Caco-2 (cell line): ENCODE data around the gene TM4SF1. TPM values are rescaled to one million over a fixed set of nuclear protein-coding genes. Genes with fewer than 3 reads are reported as not detected.

Source experiments
- BruUV-seq: library from RNA; stranded (reverse); fragments of 400-500 nt; replicated peaks from 2 replicates; lab custom pipeline; 2021; lab: Mats Ljungman, UMichigan
- CTCF ChIA-PET: fragments of 300-600 bp; sonication (Branson Sonifier 250); formaldehyde crosslinking; loops from one replicate; lab custom pipeline; 2022; ENCODE audit warnings: antibody characterized with exemption; lab: Charles Lee
- POLR2A ChIA-PET: fragments of 300-600 bp; sonication (Branson Sonifier 250); formaldehyde crosslinking; loops from one replicate; lab custom pipeline; 2022; ENCODE audit warnings: antibody characterized with exemption; lab: Charles Lee
- DNase-seq, 2 experiments: peaks; one replicate each; pipeline versions ENCODE4 v3.0.0 to v3.0.0-alpha.2; 2020 to 2022
- H3K27me3 ChIP-seq: replicated peaks from 2 replicates; pipeline ENCODE4 v1.6.0; 2011; ENCODE audit warnings: low read length; ENCODE audit not compliant: control insufficient read depth, insufficient read depth
- H3K36me3 ChIP-seq: 2 replicates; pipeline ENCODE4 v1.5.1; 2011; ENCODE audit warnings: low read length; ENCODE audit not compliant: control insufficient read depth, insufficient read depth
- H3K4me1 ChIP-seq: fragments of 250-450 bp; sonication (Bioruptor Pico); 2 replicates; pipeline ENCODE4 v1.5.1; 2020; ENCODE audit warnings: mild to moderate bottlenecking
- H3K4me3 ChIP-seq: 2 replicates; pipeline ENCODE4 v1.5.1; 2011; ENCODE audit warnings: low read depth, mild to moderate bottlenecking, control low read depth, low read length
- H3K9me3 ChIP-seq: fragments of 250-450 bp; sonication (Bioruptor Pico); 2 replicates; pipeline ENCODE4 v1.5.1; 2020; ENCODE audit warnings: mild to moderate bottlenecking, moderate library complexity
- H3K27ac Mint-ChIP-seq: one replicate; pipeline ENCODE4 v1.8.0; 2022; ENCODE audit warnings: mixed read lengths; ENCODE audit not compliant: unreplicated experiment
- H3K27me3 Mint-ChIP-seq: one replicate; pipeline ENCODE4 v1.8.0; 2022; ENCODE audit warnings: mixed read lengths; ENCODE audit not compliant: insufficient read depth, unreplicated experiment
- H3K36me3 Mint-ChIP-seq: one replicate; pipeline ENCODE4 v1.8.0; 2022; ENCODE audit warnings: mild to moderate bottlenecking, mixed read lengths; ENCODE audit not compliant: insufficient read depth, unreplicated experiment
- H3K4me1 Mint-ChIP-seq: one replicate; pipeline ENCODE4 v1.8.0; 2022; ENCODE audit warnings: low read depth, mixed read lengths; ENCODE audit not compliant: unreplicated experiment
- H3K4me3 Mint-ChIP-seq: one replicate; pipeline ENCODE4 v1.8.0; 2022; ENCODE audit warnings: mild to moderate bottlenecking, moderate library complexity, mixed read lengths; ENCODE audit not compliant: unreplicated experiment
- H3K9me3 Mint-ChIP-seq: one replicate; pipeline ENCODE4 v1.8.0; 2022; ENCODE audit warnings: mixed read lengths; ENCODE audit not compliant: unreplicated experiment
- intact Hi-C: fragments of 100-400 bp; cut with micrococcal nuclease; formaldehyde crosslinking; loops from one replicate; pipeline ENCODE4 v1.10.0; 2022; ENCODE audit not compliant: unreplicated experiment
- total RNA-seq: library from RNA; stranded (reverse); gene quantifications from 2 replicates; pipeline ENCODE4 v1.2.3, GENCODE V29; 2022
- TF ChIP-seq, protein P1 (sequence below), 2 experiments: fragments of 200-600 bp in 1 of 2; IDR thresholded peaks; 1 replicate in 1 of 2; 2 replicates in 1 of 2; pipeline versions ENCODE4 v1.5.1 to v1.8.0; 2011 to 2022; ENCODE audit warnings: antibody characterized with exemption in 1 of 2, control low read depth in 1 of 2, inconsistent platforms in 1 of 2, low read depth in 1 of 2, low read length in 1 of 2, mild to moderate bottlenecking in 1 of 2, moderate library complexity in 1 of 2; ENCODE audit not compliant: insufficient read depth in 1 of 2, severe bottlenecking in 1 of 2, unreplicated experiment in 1 of 2

Gene TM4SF1
- total RNA-seq, 1 experiment from 2014 or later, result 49.2 TPM

DNA sequence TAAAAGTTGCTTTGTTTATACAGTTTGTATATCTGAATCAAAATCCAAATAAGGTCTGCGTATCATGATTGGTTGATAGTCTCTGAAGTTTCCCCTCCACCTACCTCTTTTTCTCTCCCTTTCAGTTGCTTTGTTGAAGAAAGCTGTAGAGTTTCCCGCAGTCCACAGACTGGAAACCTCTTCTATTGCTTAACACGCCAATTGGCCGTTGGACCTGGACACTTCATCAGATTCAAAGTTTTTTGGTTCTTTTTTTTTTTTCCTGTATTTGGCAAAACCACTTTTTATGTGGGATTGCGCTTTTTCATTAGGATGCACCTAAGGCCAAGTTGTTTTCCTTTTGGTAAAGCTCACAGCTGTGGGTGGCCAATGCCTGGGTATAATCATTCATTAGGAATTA, 14.5 kb upstream of the TM4SF1 start:
- BruUV-seq, result no TSS peak
- H3K27me3 Mint-ChIP-seq, result no peaks in the 10 kb centered on the region
- no peaks in the 10 kb centered on the region for H3K9me3 Mint-ChIP-seq
- H3K36me3 Mint-ChIP-seq, result peaks cover 9% of the 10 kb centered on the region
- Histone ChIP-seq H3K36me3 (no peaks in the 10 kb centered on the region), H3K4me3 (no peak overlapping the region), H3K9me3 (peaks cover 10% of the 10 kb centered on the region; the same call in 1 of the 2 replicates), H3K4me1 (peaks cover 32% of the 10 kb centered on the region), H3K27me3 (no peaks in the 10 kb centered on the region)
- H3K4me1 Mint-ChIP-seq, result peaks cover 41% of the 10 kb centered on the region
- intact Hi-C loops, result loop anchor here (10.0 kb wide), 1 partner anchor 437 kb away; no protein-coding TSS in a partner anchor
- ChIA-PET CTCF (no interaction called here), POLR2A (no interaction called here)
- H3K27ac Mint-ChIP-seq, result no peak overlapping the region
- DNase-seq, result no peak
- H3K4me3 Mint-ChIP-seq, result no peak overlapping the region
- TF ChIP-seq, protein P1, sequence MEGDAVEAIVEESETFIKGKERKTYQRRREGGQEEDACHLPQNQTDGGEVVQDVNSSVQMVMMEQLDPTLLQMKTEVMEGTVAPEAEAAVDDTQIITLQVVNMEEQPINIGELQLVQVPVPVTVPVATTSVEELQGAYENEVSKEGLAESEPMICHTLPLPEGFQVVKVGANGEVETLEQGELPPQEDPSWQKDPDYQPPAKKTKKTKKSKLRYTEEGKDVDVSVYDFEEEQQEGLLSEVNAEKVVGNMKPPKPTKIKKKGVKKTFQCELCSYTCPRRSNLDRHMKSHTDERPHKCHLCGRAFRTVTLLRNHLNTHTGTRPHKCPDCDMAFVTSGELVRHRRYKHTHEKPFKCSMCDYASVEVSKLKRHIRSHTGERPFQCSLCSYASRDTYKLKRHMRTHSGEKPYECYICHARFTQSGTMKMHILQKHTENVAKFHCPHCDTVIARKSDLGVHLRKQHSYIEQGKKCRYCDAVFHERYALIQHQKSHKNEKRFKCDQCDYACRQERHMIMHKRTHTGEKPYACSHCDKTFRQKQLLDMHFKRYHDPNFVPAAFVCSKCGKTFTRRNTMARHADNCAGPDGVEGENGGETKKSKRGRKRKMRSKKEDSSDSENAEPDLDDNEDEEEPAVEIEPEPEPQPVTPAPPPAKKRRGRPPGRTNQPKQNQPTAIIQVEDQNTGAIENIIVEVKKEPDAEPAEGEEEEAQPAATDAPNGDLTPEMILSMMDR (IDR thresholded peaks at IDR 0.05; ENCODE audit: insufficient read depth in 1 of 2, low read depth in 1 of 2, low read length in 1 of 2, severe bottlenecking in 1 of 2, unreplicated experiment in 1 of 2), result no peak

DNA sequence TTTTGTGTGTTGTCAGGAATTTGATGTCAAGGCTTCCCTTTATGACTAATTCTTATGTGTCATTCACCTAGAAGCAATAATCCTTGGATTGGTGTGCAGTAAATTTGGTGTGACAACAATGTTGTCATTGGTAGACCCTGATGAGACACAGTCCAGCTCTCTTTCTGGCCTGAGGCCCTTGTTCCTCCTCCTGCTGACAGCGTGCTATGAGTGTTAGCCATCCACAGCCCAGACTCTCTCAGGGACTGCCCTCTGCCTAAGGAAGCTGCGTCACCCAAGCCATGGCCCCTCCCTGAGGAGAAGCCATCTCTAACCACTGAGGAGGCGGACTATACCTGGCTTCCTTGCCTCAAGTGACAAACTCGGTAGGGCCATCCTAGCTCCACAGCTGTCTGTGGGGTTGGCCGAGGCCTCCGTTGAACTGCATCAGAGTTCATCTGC, 13.3 kb upstream of the TM4SF1 start:
- intact Hi-C loops, result loop anchor here (10.0 kb wide), 1 partner anchor 436 kb away; no protein-coding TSS in a partner anchor
- peaks cover 37% of the 10 kb centered on the region for H3K4me1 ChIP-seq
- H3K27ac Mint-ChIP-seq, result peak overlapping the region; percentile 41

DNA sequence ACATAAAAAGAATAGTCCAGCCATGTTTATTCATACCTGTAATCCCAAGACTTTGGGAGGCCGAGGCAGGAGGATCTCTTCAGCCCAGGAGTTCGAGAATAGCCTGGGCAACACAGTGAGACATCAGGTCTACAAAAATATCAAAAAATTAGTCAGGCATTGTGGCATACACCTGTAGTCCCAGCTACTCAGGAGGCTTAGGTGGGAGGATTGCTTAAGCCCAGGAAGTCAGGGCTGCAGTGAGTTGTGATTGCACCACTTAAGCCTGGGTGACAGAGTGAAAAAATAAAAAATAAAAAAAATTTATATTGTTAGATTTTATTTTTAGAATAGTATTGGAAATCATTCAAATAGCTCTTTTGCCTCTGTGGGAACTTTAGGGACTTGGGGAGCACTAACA, 12.8 kb upstream of the TM4SF1 start:
- Mint-ChIP-seq H3K9me3 (no peaks in the 10 kb centered on the region), H3K4me3 (no peak overlapping the region), H3K27me3 (no peaks in the 10 kb centered on the region), H3K4me1 (peaks cover 49% of the 10 kb centered on the region), H3K27ac (no peak overlapping the region), H3K36me3 (peaks cover 25% of the 10 kb centered on the region)
- Histone ChIP-seq H3K27me3 (no peaks in the 10 kb centered on the region), H3K4me3 (no peak overlapping the region), H3K9me3 (peaks cover 10% of the 10 kb centered on the region), H3K36me3 (no peaks in the 10 kb centered on the region), H3K4me1 (peaks cover 40% of the 10 kb centered on the region)
- ChIA-PET POLR2A (no interaction called here), CTCF (no interaction called here)
- BruUV-seq, result no TSS peak
- intact Hi-C loops, result loop anchor here (10.0 kb wide), 1 partner anchor 435 kb away; no protein-coding TSS in a partner anchor
- DNase-seq, result no peak
- TF ChIP-seq, protein P1 (IDR thresholded peaks at IDR 0.05; ENCODE audit: insufficient read depth in 1 of 2, low read depth in 1 of 2, low read length in 1 of 2, severe bottlenecking in 1 of 2, unreplicated experiment in 1 of 2), result no peak

More for the DNA sequence above, 13.3 kb upstream of the TM4SF1 start:
- DNase-seq, result no peak
- Mint-ChIP-seq H3K36me3 (peaks cover 20% of the 10 kb centered on the region), H3K4me1 (peaks cover 44% of the 10 kb centered on the region), H3K27me3 (no peaks in the 10 kb centered on the region), H3K9me3 (no peaks in the 10 kb centered on the region), H3K4me3 (no peak overlapping the region)
- no peaks in the 10 kb centered on the region for H3K36me3 ChIP-seq
- H3K27me3 ChIP-seq, result no peaks in the 10 kb centered on the region
- no peak overlapping the region for H3K4me3 ChIP-seq
- BruUV-seq, result no TSS peak
- H3K9me3 ChIP-seq, result peaks cover 10% of the 10 kb centered on the region; the same call in 1 of the 2 replicates
- TF ChIP-seq, protein P1 (IDR thresholded peaks at IDR 0.05; ENCODE audit: insufficient read depth in 1 of 2, low read depth in 1 of 2, low read length in 1 of 2, severe bottlenecking in 1 of 2, unreplicated experiment in 1 of 2), result no peak
- POLR2A ChIA-PET, result no interaction called here
- CTCF ChIA-PET, result no interaction called here
